Lower lobe of right lung (tissue), 2 donors: Measurements from ENCODE around the gene ZNRD2. TPM values are rescaled to one million over a fixed set of nuclear protein-coding genes. Genes with fewer than 3 reads are reported as not detected.
A peak's percentile ranks its signal among the peaks of the same experiment; 100 is the strongest.
"Not testable (repeated sequence)": the region's sequence is repeated elsewhere in the genome, so short reads cannot be mapped to it uniquely, and the experiment has no call there.

ENCODE experiments used
- ATAC-seq, 2 donors: fragments of 200-7000 bp; cut with Tn5 transposase; one replicate each; pipeline ENCODE4 v1.9.1; 2020 to 2022; ENCODE audit warnings: mild to moderate bottlenecking in 2 of 2, moderate library complexity in 2 of 2
- DNase-seq: peaks from one replicate; pipeline ENCODE4 v3.0.0-alpha.2; 2020
- H3K27ac ChIP-seq: fragments of 200-600 bp; one replicate; pipeline ENCODE4 v1.8.0; 2022
- H3K27me3 ChIP-seq: fragments of 200-600 bp; one replicate; pipeline ENCODE4 v1.8.0; 2022; ENCODE audit warnings: low read depth
- H3K36me3 ChIP-seq: fragments of 200-600 bp; one replicate; pipeline ENCODE4 v1.8.0; 2022; ENCODE audit warnings: mild to moderate bottlenecking
- H3K4me1 ChIP-seq: fragments of 200-600 bp; one replicate; pipeline ENCODE4 v1.8.0; 2022
- H3K4me3 ChIP-seq: fragments of 200-600 bp; one replicate; pipeline ENCODE4 v1.8.0; 2022; ENCODE audit warnings: mild to moderate bottlenecking
- H3K9me3 ChIP-seq: fragments of 200-600 bp; one replicate; pipeline ENCODE4 v1.8.0; 2022
- intact Hi-C: fragments of 100-400 bp; cut with DNase I; formaldehyde crosslinking; loops from one replicate; pipeline ENCODE4 v1.11.0; 2022
- long read RNA-seq: library from polyadenylated mRNA; unstranded; transcript quantifications from one replicate; pipeline ENCODE4 v2.0.0, GENCODE V29; 2021
- total RNA-seq: library from RNA; stranded (reverse); fragmentation: NEBNext Ultra II Directional; extraction: Animal tissue kit (Norgen Biotek cat#: 25700); gene quantifications from one replicate; pipeline ENCODE4 v1.2.1, GENCODE V29; 2021
- TF ChIP-seq, protein P1 (sequence below): fragments of 200-600 bp; IDR thresholded peaks from one replicate; pipeline ENCODE4 v1.8.0; 2022; ENCODE audit warnings: antibody characterized with exemption, mild to moderate bottlenecking
- donor health status: DM: no; HTN: yes; CAD: no; lungs with severe emphysema.

Gene ZNRD2, protein sequence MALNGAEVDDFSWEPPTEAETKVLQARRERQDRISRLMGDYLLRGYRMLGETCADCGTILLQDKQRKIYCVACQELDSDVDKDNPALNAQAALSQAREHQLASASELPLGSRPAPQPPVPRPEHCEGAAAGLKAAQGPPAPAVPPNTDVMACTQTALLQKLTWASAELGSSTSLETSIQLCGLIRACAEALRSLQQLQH
- 25.1 TPM for total RNA-seq
- long read RNA-seq, transcript SSSCA1-201 (4 exons, 698 nt) = major isoform, 20 of 36 reads
- long read RNA-seq, partial matches to known transcripts = 1 of 36 reads
- long read RNA-seq, other reads (novel, unspliced or antisense) = 13 of 36 reads

DNA sequence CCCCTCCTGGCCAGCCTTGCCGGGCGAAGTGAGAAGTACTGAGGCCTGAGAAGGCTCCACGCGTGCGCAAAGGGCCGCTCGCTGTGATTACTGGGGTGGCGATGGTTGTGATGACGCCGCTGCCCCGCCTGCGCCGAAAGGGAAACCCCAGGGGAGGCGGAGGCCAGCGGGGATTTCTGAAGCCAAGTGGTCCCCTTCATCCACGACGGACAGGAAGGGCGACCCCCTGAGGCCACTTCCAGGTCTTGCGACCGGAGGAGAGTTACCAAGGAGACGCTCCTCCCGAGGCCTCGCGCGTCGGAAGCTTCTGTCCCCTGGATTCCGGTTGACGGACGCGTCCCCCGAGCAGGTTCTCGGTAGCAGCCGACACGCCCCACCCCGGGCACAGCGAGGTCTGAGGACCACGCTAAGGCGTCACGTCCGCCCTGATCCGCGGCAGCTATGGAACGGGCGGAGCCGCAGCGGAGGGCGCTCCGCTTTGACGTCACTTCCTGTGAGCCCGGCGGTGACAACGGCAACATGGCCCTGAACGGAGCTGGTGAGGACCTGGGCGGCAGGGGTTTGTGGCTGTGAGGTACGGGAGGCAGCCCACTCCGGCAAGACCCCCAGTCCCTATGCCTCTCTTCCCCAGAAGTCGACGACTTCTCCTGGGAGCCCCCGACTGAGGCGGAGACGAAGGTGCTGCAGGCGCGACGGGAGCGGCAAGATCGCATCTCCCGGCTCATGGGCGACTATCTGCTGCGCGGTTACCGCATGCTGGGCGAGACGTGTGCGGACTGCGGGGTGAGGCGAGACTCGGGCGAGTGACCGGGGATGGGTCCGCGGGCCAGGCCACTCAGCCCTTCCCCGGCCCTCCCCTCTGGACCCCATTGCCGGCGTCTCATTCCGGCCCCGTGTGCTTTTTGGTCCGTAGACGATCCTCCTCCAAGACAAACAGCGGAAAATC is at the start of gene ZNRD2:
Gene ZNRD2, plus strand, starts transcription at position 505 of the 946 bp plus-strand sequence. Its CDS starts 15 bp downstream, at position 520.
- Histone ChIP-seq H3K27me3 (no peaks in the 10 kb centered on the region), H3K36me3 (peaks cover 3% of the 10 kb centered on the region), H3K4me1 (peaks cover 60% of the 10 kb centered on the region), H3K9me3 (no peaks in the 10 kb centered on the region), H3K4me3 (peak within 1 kb of the TSS; percentile 81), H3K27ac (peak within 1 kb of the TSS; percentile 94)
- TF ChIP-seq, protein P1, sequence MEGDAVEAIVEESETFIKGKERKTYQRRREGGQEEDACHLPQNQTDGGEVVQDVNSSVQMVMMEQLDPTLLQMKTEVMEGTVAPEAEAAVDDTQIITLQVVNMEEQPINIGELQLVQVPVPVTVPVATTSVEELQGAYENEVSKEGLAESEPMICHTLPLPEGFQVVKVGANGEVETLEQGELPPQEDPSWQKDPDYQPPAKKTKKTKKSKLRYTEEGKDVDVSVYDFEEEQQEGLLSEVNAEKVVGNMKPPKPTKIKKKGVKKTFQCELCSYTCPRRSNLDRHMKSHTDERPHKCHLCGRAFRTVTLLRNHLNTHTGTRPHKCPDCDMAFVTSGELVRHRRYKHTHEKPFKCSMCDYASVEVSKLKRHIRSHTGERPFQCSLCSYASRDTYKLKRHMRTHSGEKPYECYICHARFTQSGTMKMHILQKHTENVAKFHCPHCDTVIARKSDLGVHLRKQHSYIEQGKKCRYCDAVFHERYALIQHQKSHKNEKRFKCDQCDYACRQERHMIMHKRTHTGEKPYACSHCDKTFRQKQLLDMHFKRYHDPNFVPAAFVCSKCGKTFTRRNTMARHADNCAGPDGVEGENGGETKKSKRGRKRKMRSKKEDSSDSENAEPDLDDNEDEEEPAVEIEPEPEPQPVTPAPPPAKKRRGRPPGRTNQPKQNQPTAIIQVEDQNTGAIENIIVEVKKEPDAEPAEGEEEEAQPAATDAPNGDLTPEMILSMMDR = peak; percentile 49
- intact Hi-C loops = no loop called here
- ATAC-seq (peak; percentile 89 to 91), DNase-seq (peak; percentile 99)

DNA sequence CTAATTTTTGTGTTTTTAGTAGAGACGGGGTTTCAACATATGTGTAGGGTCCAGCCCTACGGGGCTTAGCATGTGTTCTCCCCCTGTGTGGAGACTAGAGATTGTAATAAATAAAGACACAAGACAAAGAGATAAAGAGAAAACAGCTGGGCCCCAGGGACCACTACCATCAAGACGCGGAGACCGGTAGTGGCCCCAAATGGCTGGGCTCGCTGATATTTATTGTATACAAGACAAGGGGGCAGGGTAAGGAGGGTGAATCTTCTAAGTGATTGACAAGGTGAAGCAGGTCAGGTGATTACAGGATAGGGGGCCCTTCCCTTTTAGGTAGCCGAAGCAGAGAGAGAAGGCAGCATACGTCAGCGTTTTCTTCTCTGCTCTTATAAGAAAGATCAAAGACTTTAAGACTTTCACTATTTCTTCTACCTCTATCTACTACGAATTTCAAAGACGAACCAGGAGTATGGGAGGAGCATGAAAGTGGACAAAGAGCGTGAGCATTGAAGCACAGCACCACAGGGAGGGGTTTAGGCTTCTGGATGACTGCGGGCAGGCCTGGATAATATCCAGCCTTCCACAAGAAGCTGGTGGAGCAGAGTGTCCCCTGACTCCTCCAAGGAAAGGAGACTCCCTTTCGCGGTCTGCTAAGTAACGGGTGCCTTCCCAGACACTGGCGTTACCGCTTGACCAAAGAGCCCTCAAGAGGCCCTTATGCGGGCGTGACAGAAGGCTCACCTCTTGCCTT is 48.3 kb upstream of the ZNRD2 start:
- H3K27ac ChIP-seq, H3K4me3 ChIP-seq, ATAC-seq, H3K9me3 ChIP-seq, H3K27me3 ChIP-seq, intact Hi-C loops, H3K36me3 ChIP-seq: not testable (repeated sequence)
- DNase-seq = peak; percentile 64
- peaks cover 42% of the 10 kb centered on the region for H3K4me1 ChIP-seq

DNA sequence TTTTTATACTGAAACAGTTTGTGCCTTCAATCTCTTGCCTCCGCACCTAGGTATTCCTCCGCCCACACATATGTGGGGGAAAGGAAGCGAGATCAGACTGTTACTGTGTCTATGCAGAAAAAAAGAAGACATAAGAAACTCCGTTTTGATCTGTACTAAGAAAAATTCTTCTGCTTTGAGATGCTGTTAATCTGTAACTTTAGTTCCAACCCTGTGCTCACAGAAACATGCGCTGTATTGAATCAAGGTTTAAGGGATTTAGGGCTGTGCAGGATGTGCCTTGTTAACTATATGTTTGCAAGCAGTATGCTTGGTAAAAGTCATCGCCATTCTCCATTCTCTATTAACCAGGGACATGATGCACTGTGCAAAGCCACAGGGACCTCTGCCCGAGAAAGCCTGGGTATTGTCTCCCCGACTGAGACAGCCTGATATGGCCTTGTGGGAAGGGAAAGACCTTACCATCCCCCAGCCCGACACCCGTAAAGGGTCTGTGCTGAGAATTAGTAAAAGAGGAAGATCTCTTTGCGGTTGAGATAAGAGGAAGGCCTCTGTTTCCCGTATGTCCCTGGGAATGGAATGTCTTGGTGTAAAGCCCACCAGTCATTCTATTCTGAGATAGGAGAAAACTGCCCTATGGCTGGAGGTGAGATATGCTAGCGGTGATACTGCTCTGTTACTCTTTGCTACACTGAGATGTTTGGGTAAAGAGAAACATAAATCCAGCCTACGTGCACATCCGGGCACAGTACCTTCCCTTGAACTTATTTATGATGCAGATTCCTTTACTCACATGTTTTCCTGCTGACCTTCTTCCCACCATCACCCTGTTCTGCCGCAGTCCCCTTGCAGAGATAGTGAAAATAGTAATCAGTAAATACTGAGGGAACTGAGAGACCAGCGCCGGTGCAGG is 47.3 kb upstream of the ZNRD2 start:
- H3K27me3 ChIP-seq, H3K4me3 ChIP-seq, ATAC-seq, H3K9me3 ChIP-seq, intact Hi-C loops: not testable (repeated sequence)
- Histone ChIP-seq H3K36me3 (peaks cover 19% of the 10 kb centered on the region), H3K27ac (peak overlapping the region; percentile 36), H3K4me1 (peaks cover 42% of the 10 kb centered on the region)
- DNase-seq = peak; percentile 41

DNA sequence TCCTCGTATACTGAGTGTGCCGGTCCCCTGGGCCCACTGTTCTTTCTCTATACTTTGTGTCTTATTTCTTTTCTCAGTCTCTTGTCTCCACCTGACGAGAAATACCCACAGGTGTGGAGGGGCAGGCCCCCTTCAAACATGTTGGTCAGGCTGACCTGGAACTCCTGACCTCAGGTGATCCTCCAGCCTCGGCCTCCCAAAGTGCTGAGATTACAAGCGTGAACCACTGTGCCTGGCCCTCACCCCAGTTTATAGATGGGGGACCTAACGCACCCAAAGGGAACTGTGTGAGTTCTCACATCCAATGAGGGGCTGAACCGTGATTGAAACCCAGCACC is 46.7 kb upstream of the ZNRD2 start:
- DNase-seq = peak; percentile 40
- peaks cover 25% of the 10 kb centered on the region for H3K36me3 ChIP-seq
- intact Hi-C loops, H3K9me3 ChIP-seq, H3K4me3 ChIP-seq, ATAC-seq, H3K27ac ChIP-seq, H3K27me3 ChIP-seq: not testable (repeated sequence)
- H3K4me1 ChIP-seq = peaks cover 42% of the 10 kb centered on the region

DNA sequence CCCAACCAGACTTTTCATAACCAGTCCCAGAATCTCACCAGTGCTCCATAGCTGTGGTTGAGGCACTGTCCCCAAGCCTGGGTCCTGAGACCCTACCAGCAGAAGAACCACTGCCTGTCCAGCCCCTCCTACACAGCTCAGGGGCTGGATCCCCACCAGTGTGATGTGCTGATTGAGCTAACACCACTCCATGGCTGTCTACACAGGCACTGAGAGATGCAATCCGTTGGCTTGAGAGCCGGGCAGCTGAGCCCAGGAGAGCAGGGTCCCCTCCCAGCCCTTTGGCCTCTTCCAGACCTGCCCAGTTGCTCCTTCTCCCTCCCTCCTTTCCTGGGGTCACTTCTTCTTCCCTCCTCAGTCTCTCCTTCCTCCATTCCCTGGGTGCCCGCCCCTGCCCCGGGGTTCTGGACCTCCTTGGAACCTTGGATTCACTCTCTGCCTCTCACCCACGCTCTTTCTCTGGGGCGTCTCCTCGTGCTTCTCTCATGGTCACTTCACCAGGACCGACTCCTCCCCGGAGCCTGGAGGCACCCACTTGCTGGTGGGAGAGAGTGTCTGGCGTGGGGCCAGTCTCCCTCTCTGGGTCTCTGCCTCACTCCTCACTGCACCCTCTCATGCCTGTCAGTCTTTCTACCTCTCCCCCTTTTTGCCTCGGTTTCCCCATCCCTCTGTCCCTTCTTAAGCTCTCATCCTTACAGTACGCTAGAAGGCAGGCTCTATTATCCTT is 46.1 kb upstream of the ZNRD2 start:
- TF ChIP-seq, protein P1 = no peak
- Histone ChIP-seq H3K27ac (peak overlapping the region; percentile 60), H3K27me3 (no peaks in the 10 kb centered on the region), H3K9me3 (no peaks in the 10 kb centered on the region), H3K36me3 (peaks cover 30% of the 10 kb centered on the region), H3K4me1 (peaks cover 42% of the 10 kb centered on the region), H3K4me3 (peak overlapping the region; percentile 42)
- peak; percentile 55 to 57 for ATAC-seq
- intact Hi-C loops = no loop called here
- peak; percentile 75 for DNase-seq
